PC-3 (cell line): ENCODE results near the gene EDN2.

ENCODE experiments used
- CTCF ChIP-seq: fragments of 300-600 bp; sonication (generic); conservative IDR thresholded peaks from 2 replicates; pipeline ENCODE4 v1.5.1; 2017; ENCODE audit warnings: antibody characterized with exemption, low read depth, mild to moderate bottlenecking, low read length
- EZH2 ChIP-seq: fragments of 300-600 bp; sonication (generic); IDR thresholded peaks from one replicate; pipeline ENCODE4 v1.6.1; 2017; ENCODE audit warnings: antibody characterized with exemption, mild to moderate bottlenecking, low read length; ENCODE audit not compliant: unreplicated experiment
- EZH2phosphoT487 ChIP-seq: fragments of 300-600 bp; sonication (generic); IDR thresholded peaks from 2 replicates; pipeline ENCODE4 v1.6.1; 2018; ENCODE audit warnings: mild to moderate bottlenecking, antibody characterized with exemption, low read length, borderline replicate concordance

GRCh38 chr1:41514381-41514780 lies 29.9 kb upstream of the EDN2 start:
- TF ChIP-seq CTCF (no peak), EZH2 (no peak), EZH2phosphoT487 (no peak)
